Colon (tissue), 2 donors: ENCODE measurements around the gene LRRC7.
"Not testable (repeated sequence)": the region's sequence is repeated elsewhere in the genome, so short reads cannot be mapped to it uniquely, and the experiment has no call there.

Experiments used
- FAIRE-seq: peaks from 2 replicates; lab custom pipeline; 2012; peaks lifted over from hg19 to GRCh38; lab: Jason Lieb, UNC
- donor health status: control.
- donor health status: control.

Gene LRRC7

GRCh38 chr1:69888016-69888415 is 320.3 kb downstream of the LRRC7 start:
- not testable (repeated sequence) for FAIRE-seq

GRCh38 chr1:69888657-69889056 is 320.9 kb downstream of the LRRC7 start:
- FAIRE-seq: no peak

- no peak for FAIRE-seq
Observed at GRCh38 chr1:69898403-69898947, 330.8 kb downstream of the LRRC7 start.

GRCh38 chr1:69911301-69911801 is 343.6 kb downstream of the LRRC7 start:
- FAIRE-seq: no peak

- no peak for FAIRE-seq
Observed at GRCh38 chr1:69913977-69914376, 346.3 kb downstream of the LRRC7 start.

- no peak for FAIRE-seq
Observed at GRCh38 chr1:69914976-69915765, 347.4 kb downstream of the LRRC7 start.

GRCh38 chr1:69919129-69919921 is 351.6 kb downstream of the LRRC7 start:
- FAIRE-seq: no peak

- no peak for FAIRE-seq
Observed at GRCh38 chr1:69919922-69920273, 352.2 kb downstream of the LRRC7 start.

- no peak for FAIRE-seq
Observed at GRCh38 chr1:69920426-69920825, 352.7 kb downstream of the LRRC7 start.

GRCh38 chr1:69921486-69921885 is 353.8 kb downstream of the LRRC7 start:
- no peak for FAIRE-seq

GRCh38 chr1:69928234-69928633 is 360.5 kb downstream of the LRRC7 start:
- FAIRE-seq: not testable (repeated sequence)

GRCh38 chr1:69929308-69930057 is 361.8 kb downstream of the LRRC7 start:
- no peak for FAIRE-seq

GRCh38 chr1:69930396-69930795 is 362.7 kb downstream of the LRRC7 start:
- no peak for FAIRE-seq

- FAIRE-seq: no peak
Observed at GRCh38 chr1:69932760-69933159, 365.0 kb downstream of the LRRC7 start.

- no peak for FAIRE-seq
Observed at GRCh38 chr1:69940231-69940630, 372.5 kb downstream of the LRRC7 start.

GRCh38 chr1:69940816-69941215 is 373.1 kb downstream of the LRRC7 start:
- no peak for FAIRE-seq

GRCh38 chr1:69943030-69943429 is 375.3 kb downstream of the LRRC7 start:
- FAIRE-seq: no peak

- no peak for FAIRE-seq
Observed at GRCh38 chr1:69946935-69947334, 379.2 kb downstream of the LRRC7 start.

- no peak for FAIRE-seq
Observed at GRCh38 chr1:69947837-69948236, 380.1 kb downstream of the LRRC7 start.

GRCh38 chr1:69952676-69953075 is 385.0 kb downstream of the LRRC7 start:
- no peak for FAIRE-seq

- FAIRE-seq: not testable (repeated sequence)
Observed at GRCh38 chr1:69962452-69962851, 394.7 kb downstream of the LRRC7 start.

GRCh38 chr1:69967245-69967766 is 399.6 kb downstream of the LRRC7 start:
- FAIRE-seq: no peak
